SK-N-SH (cell line): ENCODE results near the gene GPC5. TPM values are rescaled to one million over a fixed set of nuclear protein-coding genes. Genes with fewer than 3 reads are reported as not detected.

Experiments
- CTCF ChIA-PET: fragments of 300-600, 350-600 bp; formaldehyde crosslinking; extraction: SDS; loops from one replicate; lab custom pipeline; 2021; lab: Yijun Ruan, JAX
- POLR2A ChIA-PET: fragments of 350-600 bp; sonication (Branson Sonifier 250); formaldehyde crosslinking; extraction: SDS; loops from one replicate; lab custom pipeline; 2020; ENCODE audit warnings: antibody characterized with exemption, inconsistent platforms; lab: Yijun Ruan, JAX
- DNase-seq: peaks from one replicate; pipeline ENCODE4 v3.0.0; 2012
- H2AFZ ChIP-seq: fragments of 200-600 bp; sonication (generic); 2 replicates; pipeline ENCODE4 v1.8.1; 2016; ENCODE audit warnings: antibody characterized with exemption, mild to moderate bottlenecking, low read depth
- H3F3A ChIP-seq: fragments of 200-600 bp; sonication (generic); replicated peaks from 2 replicates; pipeline ENCODE3; 2016; ENCODE audit warnings: antibody characterized with exemption, mild to moderate bottlenecking; ENCODE audit not compliant: insufficient read depth
- H3K27ac ChIP-seq, 2 experiments: fragments of 200-500 bp in 1 of 2; fragments of 200-600 bp in 1 of 2; sonication (Bioruptor generic) in 1 of 2; sonication (generic), shearing (Covaris generic) in 1 of 2; 2 replicates each; pipeline versions ENCODE4 v1.5.1 to v1.6.1; 2014 to 2016; ENCODE audit warnings: low read depth in 2 of 2, inconsistent platforms in 1 of 2, low read length in 1 of 2, mild to moderate bottlenecking in 1 of 2, mixed read lengths in 1 of 2
- H3K27me3 ChIP-seq: fragments of 200-600 bp; sonication (generic), shearing (Covaris generic); 2 replicates; pipeline ENCODE4 v1.6.1; 2016; ENCODE audit warnings: mixed run types; ENCODE audit not compliant: insufficient read depth
- H3K36me3 ChIP-seq, 2 experiments: fragments of 200-500 bp in 1 of 2; fragments of 200-600 bp in 1 of 2; sonication (Bioruptor generic) in 1 of 2; sonication (generic) in 1 of 2; replicated peaks in 1 of 2; 2 replicates each; pipeline versions ENCODE3 to v1.5.1; 2014 to 2016; ENCODE audit warnings: low read length in 1 of 2, mild to moderate bottlenecking in 1 of 2; ENCODE audit not compliant: insufficient read depth in 2 of 2, control insufficient read depth in 1 of 2
- H3K4me1 ChIP-seq, 2 experiments: fragments of 200-500 bp in 1 of 2; fragments of 200-600 bp in 1 of 2; sonication (Bioruptor generic) in 1 of 2; sonication (generic), shearing (Covaris generic) in 1 of 2; 2 replicates each; pipeline versions ENCODE4 v1.5.1 to v1.6.1; 2014 to 2016; ENCODE audit warnings: low read depth in 1 of 2, low read length in 1 of 2, mixed run types in 1 of 2; ENCODE audit not compliant: insufficient read depth in 2 of 2, control insufficient read depth in 1 of 2
- H3K4me2 ChIP-seq: fragments of 200-600 bp; sonication (generic), shearing (Covaris generic); 2 replicates; pipeline ENCODE4 v1.6.1; 2017; ENCODE audit warnings: mixed run types
- H3K4me3 ChIP-seq, 2 experiments: fragments of 200-500 bp in 1 of 2; fragments of 200-600 bp in 1 of 2; sonication (Bioruptor generic) in 1 of 2; sonication (generic), shearing (Covaris generic) in 1 of 2; 2 replicates each; pipeline versions ENCODE4 v1.5.1 to v1.8.1; 2014 to 2016; ENCODE audit warnings: low read depth in 2 of 2, inconsistent platforms in 1 of 2, low read length in 1 of 2, mild to moderate bottlenecking in 1 of 2, mixed read lengths in 1 of 2, moderate library complexity in 1 of 2
- H3K79me2 ChIP-seq: fragments of 200-600 bp; sonication (generic); 2 replicates; pipeline ENCODE4 v1.8.1; 2017; ENCODE audit warnings: mild to moderate bottlenecking; ENCODE audit not compliant: insufficient read depth
- H3K9ac ChIP-seq: fragments of 200-600 bp; sonication (generic); 2 replicates; pipeline ENCODE4 v1.6.1; 2017; ENCODE audit warnings: mixed run types
- H3K9me2 ChIP-seq: fragments of 200-600 bp; sonication (generic); 2 replicates; pipeline ENCODE4 v1.6.1; 2017; ENCODE audit warnings: mixed run types
- H3K9me3 ChIP-seq: fragments of 200-600 bp; sonication (generic); 2 replicates; pipeline ENCODE4 v1.6.1; 2017; ENCODE audit warnings: mixed run types, mild to moderate bottlenecking, moderate library complexity
- H4K20me1 ChIP-seq: fragments of 200-600 bp; sonication (generic); 2 replicates; pipeline ENCODE4 v1.6.1; 2017; ENCODE audit warnings: mild to moderate bottlenecking, mixed run types; ENCODE audit not compliant: insufficient read depth
- CHD2 ChIP-seq: fragments of 150-350 bp; IDR thresholded peaks from 2 replicates; pipeline ENCODE4 v1.6.1; 2018; ENCODE audit warnings: low read length; ENCODE audit not compliant: partially characterized antibody
- CTCF ChIP-seq: fragments of 200-600 bp; sonication (generic); IDR thresholded peaks from 2 replicates; pipeline ENCODE4 v1.6.1; 2017; ENCODE audit warnings: antibody characterized with exemption, mild to moderate bottlenecking, moderate library complexity
- EZH2phosphoT487 ChIP-seq: fragments of 200-600 bp; sonication (generic); IDR thresholded peaks from 2 replicates; pipeline ENCODE4 v1.6.1; 2017; ENCODE audit warnings: low read depth, mixed run types, mild to moderate bottlenecking, antibody characterized with exemption, moderate library complexity, borderline replicate concordance
- FOXJ3 ChIP-seq: sonication (generic); formaldehyde crosslinking; IDR thresholded peaks from 2 replicates; pipeline ENCODE4 v1.5.1; 2020; ENCODE audit warnings: mild to moderate bottlenecking, missing genetic modification reagents
- GATA2 ChIP-seq: sonication (generic); formaldehyde crosslinking; IDR thresholded peaks from 2 replicates; pipeline ENCODE4 v1.5.0; 2020; ENCODE audit warnings: mild to moderate bottlenecking, missing genetic modification reagents
- IRF3 ChIP-seq: fragments of 150-350 bp; IDR thresholded peaks from 2 replicates; pipeline ENCODE4 v1.6.1; 2016; ENCODE audit warnings: mild to moderate bottlenecking, low read depth, low read length
- JUND ChIP-seq: IDR thresholded peaks from 2 replicates; pipeline ENCODE4 v1.4.0; 2012
- MEF2A ChIP-seq: IDR thresholded peaks from 2 replicates; pipeline ENCODE4 v1.4.0; 2012; ENCODE audit warnings: low read depth, borderline replicate concordance
- MXI1 ChIP-seq: IDR thresholded peaks from 2 replicates; pipeline ENCODE4 v1.6.1; 2012; ENCODE audit warnings: mild to moderate bottlenecking, low read depth, low read length, improper control_type of control experiment
- NFIC ChIP-seq: IDR thresholded peaks from 2 replicates; pipeline ENCODE4 v1.4.0; 2012; ENCODE audit warnings: borderline replicate concordance
- PBX3 ChIP-seq: IDR thresholded peaks from 2 replicates; pipeline ENCODE4; 2012
- POLR2AphosphoS5 ChIP-seq: IDR thresholded peaks from 2 replicates; pipeline ENCODE4 v1.6.1; 2012; ENCODE audit warnings: low read depth, low read length
- RAD21 ChIP-seq: IDR thresholded peaks from 2 replicates; pipeline ENCODE4 v1.6.1; 2012; ENCODE audit warnings: mild to moderate bottlenecking, low read length
- RCOR1 ChIP-seq: fragments of 150-350 bp; IDR thresholded peaks from 2 replicates; pipeline ENCODE4 v1.6.1; 2017; ENCODE audit warnings: antibody characterized with exemption, low read length
- SIN3A ChIP-seq: IDR thresholded peaks from 2 replicates; pipeline ENCODE4 v1.6.1; 2012; ENCODE audit warnings: low read depth, mild to moderate bottlenecking, low read length, moderate library complexity, borderline replicate concordance
- TAF1 ChIP-seq: IDR thresholded peaks from 2 replicates; pipeline ENCODE4 v1.6.1; 2012; ENCODE audit warnings: low read depth, mild to moderate bottlenecking, low read length, moderate library complexity, borderline replicate concordance
- TCF12 ChIP-seq: IDR thresholded peaks from 2 replicates; pipeline ENCODE4 v1.4.0; 2012
- YY1 ChIP-seq: IDR thresholded peaks from 2 replicates; pipeline ENCODE4 v1.4.0; 2012; ENCODE audit warnings: low read depth, mild to moderate bottlenecking
- ZBTB33 ChIP-seq: IDR thresholded peaks from 2 replicates; pipeline ENCODE4 v1.4.0; 2012; ENCODE audit warnings: low read depth, borderline replicate concordance
- WGBS: methylation state at CpG from one replicate; pipeline ENCODE4 v1.1.6; 2017; ENCODE audit warnings: low lambda C conversion rate; 5-methylcytosine and 5-hydroxymethylcytosine counted together
- polyA plus RNA-seq, 3 experiments: library from polyadenylated mRNA; depleted of rRNA; stranded (reverse); fragments of >200 nt; gene quantifications; 2 replicates each; pipeline ENCODE4 v1.2.3, GENCODE V29; 2012

Gene GPC5
- polyA plus RNA-seq, 1 of the 3 experiments (the other 2 are of a cell fraction), result 0.03 TPM

GRCh38 chr13:92836171-92836570, 1437.8 kb downstream of the GPC5 start:
- Histone ChIP-seq H3K9me2 (no peaks in the 10 kb centered on the region), H3K36me3 (no peaks in the 10 kb centered on the region), H3K79me2 (no peaks in the 10 kb centered on the region), H2AFZ (no peak overlapping the region), H3K9ac (no peak overlapping the region), H3K4me1 (no peaks in the 10 kb centered on the region), H3K4me3 (no peak overlapping the region), H3K9me3 (no peaks in the 10 kb centered on the region), H3K27ac (no peak overlapping the region), H4K20me1 (no peaks in the 10 kb centered on the region), H3K4me2 (no peak overlapping the region), H3K27me3 (no peaks in the 10 kb centered on the region), H3F3A (peaks cover 13% of the 10 kb centered on the region)
- CTCF ChIA-PET, result interaction anchor here (0.7 kb wide), 1 partner anchor 42 kb away, joined by 3 read pairs; no protein-coding TSS in a partner anchor
- DNase-seq, result no peak
- TF ChIP-seq MXI1, result no peak
- no peak for TF ChIP-seq SIN3A
- no peak for TF ChIP-seq MEF2A
- no peak for TF ChIP-seq CHD2
- TF ChIP-seq ZBTB33, result no peak
- TF ChIP-seq CTCF, result no peak
- POLR2A ChIA-PET, result no interaction called here

GRCh38 chr13:92838786-92839185, 1440.4 kb downstream of the GPC5 start:
- Histone ChIP-seq H3K27me3 (no peaks in the 10 kb centered on the region), H3K4me1 (peaks cover 0 to 10% of the 10 kb centered on the region in 2 experiments; a peak in 2 of 4 replicates), H3F3A (peaks cover 22% of the 10 kb centered on the region), H2AFZ (no peak overlapping the region; the same call in 1 of the 2 replicates), H4K20me1 (no peaks in the 10 kb centered on the region), H3K79me2 (no peaks in the 10 kb centered on the region), H3K9ac (no peak overlapping the region), H3K9me2 (no peaks in the 10 kb centered on the region), H3K36me3 (no peaks in the 10 kb centered on the region), H3K4me3 (no peak overlapping the region), H3K4me2 (no peak overlapping the region), H3K9me3 (no peaks in the 10 kb centered on the region), H3K27ac (peak overlapping the region in 1 of 2 experiments; percentile 17; a peak in 1 of 4 replicates)
- no peak for DNase-seq
- POLR2A ChIA-PET, result no interaction called here
- CTCF ChIA-PET, result no interaction called here
- 43% methylated on average over 3 of the region's 3 CpGs for WGBS
- TF ChIP-seq NFIC (peak; percentile 60; the same call in 1 of the 2 replicates), RAD21 (no peak), EZH2phosphoT487 (no peak), PBX3 (peak; percentile 92), TCF12 (peak; percentile 70), CHD2 (no peak), MXI1 (no peak), JUND (peak; percentile 65), CTCF (no peak), YY1 (no peak), SIN3A (no peak), POLR2AphosphoS5 (peak; percentile 25; the same call in 1 of the 2 replicates), RCOR1 (no peak), TAF1 (no peak), IRF3 (no peak), FOXJ3 (CRISPR knock-in tag) (no peak), GATA2 (CRISPR knock-in tag) (no peak), MEF2A (peak; percentile 63; the same call in 1 of the 2 replicates)
